PC-3 (cell line): ENCODE data around the gene LRCH1.

Source experiments
- EZH2 ChIP-seq: fragments of 300-600 bp; sonication (generic); IDR thresholded peaks from one replicate; pipeline ENCODE4 v1.6.1; 2017; ENCODE audit warnings: antibody characterized with exemption, mild to moderate bottlenecking, low read length; ENCODE audit not compliant: unreplicated experiment
- EZH2phosphoT487 ChIP-seq: fragments of 300-600 bp; sonication (generic); IDR thresholded peaks from 2 replicates; pipeline ENCODE4 v1.6.1; 2018; ENCODE audit warnings: mild to moderate bottlenecking, antibody characterized with exemption, low read length, borderline replicate concordance
- TF ChIP-seq, protein P1 (sequence below): fragments of 300-600 bp; sonication (generic); conservative IDR thresholded peaks from 2 replicates; pipeline ENCODE4 v1.5.1; 2017; ENCODE audit warnings: antibody characterized with exemption, low read depth, mild to moderate bottlenecking, low read length

DNA sequence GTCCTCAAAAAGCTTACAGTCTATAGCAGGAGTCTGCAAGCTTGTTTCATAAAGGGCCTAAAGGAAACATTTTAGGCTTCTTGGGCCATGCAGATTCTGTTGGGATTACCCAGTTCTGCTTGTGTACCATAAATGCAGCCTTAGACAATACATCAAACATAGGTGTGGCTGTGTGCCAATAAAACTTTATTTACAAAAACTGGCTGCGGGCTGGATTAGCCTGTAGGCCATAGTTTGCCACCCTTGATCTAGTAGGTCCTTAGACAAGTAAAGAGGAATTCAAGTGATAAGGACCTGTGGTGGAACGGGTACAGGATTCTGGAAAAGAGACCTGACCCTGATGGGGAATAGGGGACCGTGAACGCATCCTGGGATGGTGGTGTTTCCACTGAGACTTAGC, 192.1 kb downstream of the LRCH1 start:
- TF ChIP-seq EZH2, result no peak
- TF ChIP-seq, protein P1, sequence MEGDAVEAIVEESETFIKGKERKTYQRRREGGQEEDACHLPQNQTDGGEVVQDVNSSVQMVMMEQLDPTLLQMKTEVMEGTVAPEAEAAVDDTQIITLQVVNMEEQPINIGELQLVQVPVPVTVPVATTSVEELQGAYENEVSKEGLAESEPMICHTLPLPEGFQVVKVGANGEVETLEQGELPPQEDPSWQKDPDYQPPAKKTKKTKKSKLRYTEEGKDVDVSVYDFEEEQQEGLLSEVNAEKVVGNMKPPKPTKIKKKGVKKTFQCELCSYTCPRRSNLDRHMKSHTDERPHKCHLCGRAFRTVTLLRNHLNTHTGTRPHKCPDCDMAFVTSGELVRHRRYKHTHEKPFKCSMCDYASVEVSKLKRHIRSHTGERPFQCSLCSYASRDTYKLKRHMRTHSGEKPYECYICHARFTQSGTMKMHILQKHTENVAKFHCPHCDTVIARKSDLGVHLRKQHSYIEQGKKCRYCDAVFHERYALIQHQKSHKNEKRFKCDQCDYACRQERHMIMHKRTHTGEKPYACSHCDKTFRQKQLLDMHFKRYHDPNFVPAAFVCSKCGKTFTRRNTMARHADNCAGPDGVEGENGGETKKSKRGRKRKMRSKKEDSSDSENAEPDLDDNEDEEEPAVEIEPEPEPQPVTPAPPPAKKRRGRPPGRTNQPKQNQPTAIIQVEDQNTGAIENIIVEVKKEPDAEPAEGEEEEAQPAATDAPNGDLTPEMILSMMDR, result no peak
- TF ChIP-seq EZH2phosphoT487, result no peak
